Endothelial cell of umbilical vein (primary cell): Measurements from ENCODE around the gene LCE1D. TPM values are rescaled to one million over a fixed set of nuclear protein-coding genes. Genes with fewer than 3 reads are reported as not detected.

ENCODE experiments used
- BruUV-seq: library from RNA; stranded (reverse); fragments of 400-500 nt; replicated peaks from 2 replicates; lab custom pipeline; 2021; lab: Mats Ljungman, UMichigan
- CTCF ChIA-PET: fragments of 300-600, 350-600 bp; sonication (Branson Sonifier 250); formaldehyde crosslinking; loops from one replicate; lab custom pipeline; 2021; ENCODE audit warnings: antibody characterized with exemption, inconsistent platforms; lab: Charles Lee
- POLR2A ChIA-PET: fragments of 300-600, 350-600 bp; sonication (Branson Sonifier 250); formaldehyde crosslinking; loops from one replicate; lab custom pipeline; 2021; ENCODE audit warnings: antibody characterized with exemption, inconsistent platforms; lab: Charles Lee
- DNase-seq: peaks from one replicate; pipeline ENCODE4 v3.0.0-alpha.2; 2011; ENCODE audit warnings: low read depth, low spot score
- FAIRE-seq: peaks from 2 replicates; lab custom pipeline; 2011; peaks lifted over from hg19 to GRCh38; lab: Jason Lieb, UNC
- H2AFZ ChIP-seq: 2 replicates; pipeline ENCODE4 v1.6.0; 2012; ENCODE audit warnings: low read depth, low read length, control low read depth, inconsistent platforms
- H3K27ac ChIP-seq: 2 replicates; pipeline ENCODE4 v1.5.1; 2011; ENCODE audit warnings: low read depth, mild to moderate bottlenecking, control low read depth, low read length, moderate library complexity; ENCODE audit not compliant: insufficient read depth
- H3K27me3 ChIP-seq, 2 experiments: 2 replicates each; pipeline versions ENCODE4 v1.6.0 to v1.6.1; 2011; ENCODE audit warnings: low read length in 2 of 2, mixed read lengths in 1 of 2; ENCODE audit not compliant: control insufficient read depth in 2 of 2, insufficient read depth in 2 of 2
- H3K36me3 ChIP-seq, 2 experiments: 2 replicates in 1 of 2; 3 replicates in 1 of 2; pipeline ENCODE4 v1.5.1; 2011; ENCODE audit warnings: low read length in 2 of 2, mild to moderate bottlenecking in 1 of 2, moderate library complexity in 1 of 2; ENCODE audit not compliant: control insufficient read depth in 2 of 2, insufficient read depth in 2 of 2; ENCODE audit errors: extremely low read depth in 1 of 2
- H3K4me1 ChIP-seq: 3 replicates; pipeline ENCODE4 v1.5.1; 2011; ENCODE audit warnings: mild to moderate bottlenecking, low read length; ENCODE audit not compliant: control insufficient read depth, insufficient read depth; ENCODE audit errors: extremely low read depth
- H3K4me2 ChIP-seq: 2 replicates; pipeline ENCODE4 v1.6.1; 2011; ENCODE audit warnings: low read length, control low read depth, mixed read lengths; ENCODE audit not compliant: insufficient read depth
- H3K4me3 ChIP-seq, 3 experiments: fragments of 200-600 bp in 1 of 3; sonication (generic), shearing (Covaris generic) in 1 of 3; replicated peaks in 1 of 3; 2 replicates each; pipeline ENCODE4 v1.5.1; 2011 to 2016; ENCODE audit warnings: control low read depth in 3 of 3, low read length in 3 of 3, mild to moderate bottlenecking in 2 of 3, inconsistent platforms in 1 of 3, low read depth in 1 of 3, moderate library complexity in 1 of 3; ENCODE audit not compliant: insufficient read depth in 1 of 3
- H3K79me2 ChIP-seq: 2 replicates; pipeline ENCODE4 v1.6.0; 2012; ENCODE audit warnings: low read length, inconsistent platforms; ENCODE audit not compliant: control insufficient read depth, insufficient read depth
- H3K9ac ChIP-seq: replicated peaks from 2 replicates; pipeline ENCODE3; 2011; ENCODE audit warnings: low read length, control low read depth; ENCODE audit not compliant: insufficient read depth; ENCODE audit errors: extremely low read depth
- H3K9me1 ChIP-seq: replicated peaks from 3 replicates; pipeline ENCODE4 v1.6.0; 2011; ENCODE audit warnings: mild to moderate bottlenecking, low read length; ENCODE audit not compliant: control insufficient read depth, insufficient read depth; ENCODE audit errors: extremely low read depth
- H3K9me3 ChIP-seq: replicated peaks from 2 replicates; pipeline ENCODE4 v1.5.1; 2012; ENCODE audit warnings: low read length, inconsistent platforms; ENCODE audit not compliant: control insufficient read depth, insufficient read depth
- H4K20me1 ChIP-seq: replicated peaks from 2 replicates; pipeline ENCODE3; 2011; ENCODE audit warnings: mild to moderate bottlenecking, low read length; ENCODE audit not compliant: control insufficient read depth, insufficient read depth; ENCODE audit errors: extremely low read depth
- CTCF ChIP-seq, 2 donors: IDR thresholded peaks; 1 replicate in 1 of 2; 2 replicates in 1 of 2; pipeline ENCODE4 v1.5.1; 2011; ENCODE audit warnings: low read length in 2 of 2, mild to moderate bottlenecking in 2 of 2, moderate library complexity in 2 of 2, control low read depth in 1 of 2, inconsistent platforms in 1 of 2, low read depth in 1 of 2; ENCODE audit not compliant: insufficient read depth in 1 of 2; ENCODE audit errors: extremely low read depth in 1 of 2
- EZH2 ChIP-seq: IDR thresholded peaks from 2 replicates; pipeline ENCODE4 v1.6.1; 2012; ENCODE audit warnings: borderline replicate concordance, low read depth, mild to moderate bottlenecking, moderate library complexity, low read length, inconsistent platforms; ENCODE audit not compliant: severe bottlenecking
- FOS ChIP-seq: IDR thresholded peaks from 2 replicates; pipeline ENCODE4 v1.6.1; 2011; ENCODE audit warnings: mild to moderate bottlenecking, low read length, moderate library complexity, borderline replicate concordance; ENCODE audit not compliant: insufficient read depth
- GATA2 ChIP-seq: IDR thresholded peaks from 2 replicates; pipeline ENCODE4 v1.7.0; 2011; ENCODE audit warnings: low read depth, mild to moderate bottlenecking, moderate library complexity, mixed read lengths, low read length; ENCODE audit not compliant: insufficient read length, insufficient read depth
- JUN ChIP-seq: IDR thresholded peaks from 2 replicates; pipeline ENCODE4 v1.6.1; 2011; ENCODE audit warnings: borderline replicate concordance, low read depth; ENCODE audit not compliant: insufficient read length, insufficient read depth
- MAX ChIP-seq: IDR thresholded peaks from 2 replicates; pipeline ENCODE4 v1.6.1; 2011; ENCODE audit not compliant: insufficient read depth, insufficient read length
- MYC ChIP-seq: IDR thresholded peaks from one replicate; pipeline ENCODE4 v1.6.1; 2011; ENCODE audit warnings: mild to moderate bottlenecking, low read depth, low read length
- POLR2A ChIP-seq: IDR thresholded peaks from 2 replicates; pipeline ENCODE4 v1.6.1; 2012; ENCODE audit warnings: low read depth, mild to moderate bottlenecking, control low read depth, low read length
- POLR2AphosphoS5 ChIP-seq: IDR thresholded peaks from 2 replicates; pipeline ENCODE4 v1.6.1; 2012; ENCODE audit warnings: low read depth, mild to moderate bottlenecking, control low read depth, low read length, moderate library complexity; ENCODE audit not compliant: insufficient read depth
- dilution Hi-C: fragments of 300-500 bp; cut with MboI; formaldehyde crosslinking; loops from one replicate; pipeline ENCODE4 v1.15.0; 2019; ENCODE audit warnings: low sequenced_read_pairs; ENCODE audit not compliant: extremely low pct_ligation_motif_present
- intact Hi-C: fragments of 100-400 bp; cut with micrococcal nuclease; formaldehyde crosslinking; loops from one replicate; pipeline ENCODE4 v1.10.0; 2022
- polyA plus RNA-seq, 4 experiments: library from polyadenylated mRNA; depleted of rRNA in 3 of 4; stranded (reverse) in 3 of 4; unstranded in 1 of 4; fragments of >200 nt; gene quantifications; 2 replicates each; pipeline versions ENCODE4 v1.2.1 to v1.2.3, GENCODE V29; 2011 to 2012; ENCODE audit warnings: missing spikeins in 1 of 4
- total RNA-seq: library from RNA; stranded (reverse); gene quantifications from 2 replicates; pipeline ENCODE4 v1.2.3, GENCODE V29; 2021

LCE1D gene
- total and polyA plus RNA-seq, 2 donors (not counting 3 experiments of a cell fraction or from before 2014, with no cell fraction given): not detected

- TF ChIP-seq MYC: no peak
- TF ChIP-seq POLR2A: no peak
- no peak for TF ChIP-seq POLR2AphosphoS5
- no peak for TF ChIP-seq FOS
- TF ChIP-seq JUN: no peak
- TF ChIP-seq EZH2: no peak
- TF ChIP-seq MAX: no peak
- no peak for TF ChIP-seq GATA2
- TF ChIP-seq CTCF (IDR thresholded peaks at IDR 0.05; ENCODE audit: extremely low read depth in 1 of 2, insufficient read depth in 1 of 2, low read depth in 1 of 2, low read length in 2 of 2): no peak
- ChIA-PET CTCF (interaction anchor here (0.8 kb wide), 1 partner anchor 10 kb away, joined by 3 read pairs; no protein-coding TSS in a partner anchor), POLR2A (no interaction called here)
- H3K4me2 ChIP-seq: no peak overlapping the region
- H3K9me1 ChIP-seq: no peaks in the 10 kb centered on the region
- H3K4me1 ChIP-seq: no peaks in the 10 kb centered on the region
- no peaks in the 10 kb centered on the region for H3K9me3 ChIP-seq
- no peak overlapping the region for H2AFZ ChIP-seq
- no peaks in the 10 kb centered on the region for H3K36me3 ChIP-seq
- FAIRE-seq (no peak), DNase-seq (no peak)
- no peak overlapping the region for H3K9ac ChIP-seq
- H3K27ac ChIP-seq: no peak overlapping the region
- intact Hi-C loops: no loop called here
- dilution Hi-C loops: no loop called here
- no TSS peak for BruUV-seq
- H3K79me2 ChIP-seq: no peaks in the 10 kb centered on the region
- no peaks in the 10 kb centered on the region for H3K27me3 ChIP-seq
- no peaks in the 10 kb centered on the region for H4K20me1 ChIP-seq
- no peak overlapping the region for H3K4me3 ChIP-seq
These were observed 37.9 kb upstream of the LCE1D start for GRCh38 chr1:152758636-152759035.
